GM12892 (cell line): ENCODE measurements around the gene PLA2G4E.

Experiments
- POLR2A ChIP-seq: IDR thresholded peaks from 2 replicates; pipeline ENCODE4 v1.6.1; 2011; ENCODE audit warnings: low read depth, low read length, control low read depth
- TAF1 ChIP-seq: IDR thresholded peaks from 2 replicates; pipeline ENCODE4 v1.6.1; 2011; ENCODE audit warnings: low read depth, mild to moderate bottlenecking, control low read depth, low read length, borderline replicate concordance

DNA sequence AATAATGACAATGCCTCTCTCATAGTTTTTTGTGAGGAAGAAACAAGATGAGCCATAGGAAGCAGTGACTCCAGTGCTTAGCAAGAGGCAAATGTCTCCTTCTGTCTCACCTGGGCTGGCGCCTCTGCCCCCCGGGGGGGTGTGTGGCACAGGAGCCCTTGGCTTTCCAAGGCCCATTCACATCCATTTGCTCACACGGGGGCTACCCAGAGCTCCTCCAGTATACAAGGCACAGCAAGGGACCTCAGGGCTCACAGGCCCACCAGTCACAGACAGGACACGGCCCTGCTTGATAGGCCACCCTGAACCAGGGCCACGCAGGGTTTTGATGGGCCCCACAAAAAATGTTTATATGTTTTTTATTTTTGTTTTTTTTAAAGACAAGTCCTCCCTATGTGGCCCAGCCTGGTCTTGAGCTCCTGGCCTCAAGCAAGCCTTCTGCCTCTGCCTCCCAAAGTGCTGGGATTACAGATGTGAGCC, 26.6 kb downstream of the PLA2G4E start:
- TF ChIP-seq POLR2A: no peak
- TF ChIP-seq TAF1: no peak
